Renal pelvis (tissue), 4 donors: Measurements from ENCODE around the gene NDUFAF8. TPM values are rescaled to one million over a fixed set of nuclear protein-coding genes. Genes with fewer than 3 reads are reported as not detected.

Source experiments
- DNase-seq: peaks from one replicate; pipeline ENCODE4 v3.0.0-alpha.2; 2013
- polyA plus RNA-seq, 3 donors: library from polyadenylated mRNA; unstranded; fragments of 120-200 nt; gene quantifications; one replicate each; pipeline ENCODE4 v1.2.1, GENCODE V29; 2013; ENCODE audit not compliant: insufficient read length in 3 of 3

Gene NDUFAF8
- polyA plus RNA-seq, 3 donors = 44.6 to 57.4 (median 49.2) TPM

- DNase-seq = no peak
Observed at GRCh38 chr17:81288715-81289114, 49.6 kb downstream of the NDUFAF8 start.

GRCh38 chr17:81289627-81290026 lies 50.5 kb downstream of the NDUFAF8 start:
- DNase-seq = no peak

GRCh38 chr17:81290230-81290629 lies 51.1 kb downstream of the NDUFAF8 start:
- no peak for DNase-seq

Other genes with a start within 250 kb of the NDUFAF8 start
- 10 to 100 TPM; 24.8 to 30.7 (median 26.4) TPM for gene CHMP6, start 247.5 kb upstream of the NDUFAF8 start, polyA plus RNA-seq
- 10 to 100 TPM; 42.8 to 49.4 (median 43.0) TPM for gene BAIAP2, start 204.2 kb upstream of the NDUFAF8 start, polyA plus RNA-seq
- gene PVALEF, start 73.8 kb upstream of the NDUFAF8 start, polyA plus RNA-seq = under 1 TPM; 0.09 to 0.90 (median 0.33) TPM
- 1 to 10 TPM; 5.2 to 6.0 (median 5.8) TPM for gene AATK, start 73.1 kb upstream of the NDUFAF8 start, polyA plus RNA-seq
- gene CEP131, start 16.4 kb upstream of the NDUFAF8 start, polyA plus RNA-seq = 10 to 100 TPM; 23.4 to 27.2 (median 25.3) TPM
- 10 to 100 TPM; 23.2 to 30.7 (median 24.2) TPM for gene TEPSIN, start 263 bp upstream of the NDUFAF8 start, polyA plus RNA-seq
- 10 to 100 TPM; 66.8 to 82.5 (median 71.3) TPM for gene SLC38A10, start 56.0 kb downstream of the NDUFAF8 start, polyA plus RNA-seq
- gene BAHCC1, start 156.1 kb downstream of the NDUFAF8 start, polyA plus RNA-seq = 10 to 100 TPM; 21.2 to 33.0 (median 24.5) TPM